ENCODE measurements around the gene BIN1.

DNA sequence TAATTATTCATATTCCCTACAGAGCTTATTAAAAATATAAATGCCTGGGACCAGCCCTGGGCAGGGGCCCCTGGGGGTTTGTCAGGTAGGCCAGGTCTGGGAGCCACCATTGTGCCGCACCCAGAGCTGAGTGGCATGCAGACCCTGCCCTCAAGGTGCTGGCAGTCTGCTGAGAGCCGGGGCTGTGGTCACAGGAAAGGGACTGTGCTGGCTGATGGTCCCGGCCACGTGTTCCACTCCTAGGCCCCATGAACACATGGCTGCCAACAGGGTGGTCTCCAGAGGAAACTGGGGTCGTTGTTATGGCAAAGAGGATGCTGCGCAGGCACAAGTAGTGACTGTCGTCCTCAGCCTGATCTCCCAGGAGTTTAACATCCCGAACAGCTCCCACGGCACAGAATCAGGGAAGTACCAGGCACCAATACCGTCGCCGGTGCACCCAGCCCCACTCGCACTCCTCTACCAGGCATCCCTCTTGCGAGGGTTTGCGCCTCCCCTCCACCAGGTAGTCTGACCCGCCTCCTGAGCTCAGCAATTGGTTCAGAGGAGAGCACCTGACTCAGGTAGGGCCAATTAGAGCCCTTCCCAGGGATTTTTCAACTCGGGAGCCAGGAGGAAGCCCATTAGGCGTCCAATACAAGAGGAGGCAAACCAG is 39.2 kb upstream of the BIN1 start:
- TF ChIP-seq POLR2AphosphoS5 (IDR thresholded peaks at IDR 0.05; ENCODE audit: borderline replicate concordance, low read depth, low read length): no peak
- no peak for TF ChIP-seq EZH2 (IDR thresholded peaks at IDR 0.05)
